Measurements from ENCODE around the gene AEN.

- TF ChIP-seq, protein P1, sequence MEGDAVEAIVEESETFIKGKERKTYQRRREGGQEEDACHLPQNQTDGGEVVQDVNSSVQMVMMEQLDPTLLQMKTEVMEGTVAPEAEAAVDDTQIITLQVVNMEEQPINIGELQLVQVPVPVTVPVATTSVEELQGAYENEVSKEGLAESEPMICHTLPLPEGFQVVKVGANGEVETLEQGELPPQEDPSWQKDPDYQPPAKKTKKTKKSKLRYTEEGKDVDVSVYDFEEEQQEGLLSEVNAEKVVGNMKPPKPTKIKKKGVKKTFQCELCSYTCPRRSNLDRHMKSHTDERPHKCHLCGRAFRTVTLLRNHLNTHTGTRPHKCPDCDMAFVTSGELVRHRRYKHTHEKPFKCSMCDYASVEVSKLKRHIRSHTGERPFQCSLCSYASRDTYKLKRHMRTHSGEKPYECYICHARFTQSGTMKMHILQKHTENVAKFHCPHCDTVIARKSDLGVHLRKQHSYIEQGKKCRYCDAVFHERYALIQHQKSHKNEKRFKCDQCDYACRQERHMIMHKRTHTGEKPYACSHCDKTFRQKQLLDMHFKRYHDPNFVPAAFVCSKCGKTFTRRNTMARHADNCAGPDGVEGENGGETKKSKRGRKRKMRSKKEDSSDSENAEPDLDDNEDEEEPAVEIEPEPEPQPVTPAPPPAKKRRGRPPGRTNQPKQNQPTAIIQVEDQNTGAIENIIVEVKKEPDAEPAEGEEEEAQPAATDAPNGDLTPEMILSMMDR (IDR thresholded peaks at IDR 0.05; ENCODE audit: insufficient read depth, low read depth, low read length): no peak
- no peak for TF ChIP-seq EZH2 (IDR thresholded peaks at IDR 0.05; ENCODE audit: insufficient read depth, low read length)
Observed at GRCh38 chr15:88637841-88638625, 16.9 kb downstream of the AEN start.

Measured in astrocyte (in vitro differentiated cells and primary cell).